ENCODE data around the gene SPDYE3. TPM values are rescaled to one million over a fixed set of nuclear protein-coding genes. Genes with fewer than 3 reads are reported as not detected.

The SPDYE3 gene
- total and polyA plus RNA-seq, 2 of the 4 experiments (the other 2 are of a cell fraction): not detected

DNA sequence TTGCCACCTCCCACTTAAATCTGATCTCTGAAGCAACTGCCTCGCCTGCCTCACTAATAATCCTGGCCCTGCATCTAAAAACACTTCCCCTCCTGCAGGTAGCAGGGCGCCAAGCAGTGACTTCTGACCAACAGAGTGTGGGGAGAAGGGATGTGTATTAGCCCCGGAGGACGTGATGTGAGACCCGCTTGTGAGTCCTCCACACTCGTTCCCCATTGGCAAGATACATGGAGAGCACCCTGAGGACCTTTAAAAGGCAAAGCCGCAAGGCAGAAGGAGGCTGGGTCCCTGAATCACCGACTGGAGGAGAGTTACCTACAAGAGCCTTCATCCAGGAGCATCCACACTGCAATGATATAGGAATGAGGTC lies 59.7 kb downstream of the SPDYE3 start:
- Histone ChIP-seq H3K36me3 (ENCODE audit: control insufficient read depth, insufficient read depth, low read length) (peaks cover 6% of the 10 kb centered on the region), H4K5ac (ENCODE audit: low read depth, low read length) (no peak overlapping the region), H4K8ac (ENCODE audit: low read depth in 2 of 2, low read length in 2 of 2) (no peak overlapping the region), H3K4ac (ENCODE audit: low read depth, low read length) (no peak overlapping the region), H3K4me3 (ENCODE audit: insufficient read depth, low read depth, low read length) (no peak overlapping the region), H3K4me1 (ENCODE audit: control insufficient read depth, insufficient read depth, low read length) (peaks cover 3% of the 10 kb centered on the region), H2BK120ac (ENCODE audit: low read depth, low read length) (no peak overlapping the region), H3K56ac (ENCODE audit: extremely low read depth, insufficient read depth, low read length) (no peak overlapping the region), H3K23ac (ENCODE audit: low read depth, low read length) (no peak overlapping the region), H2AFZ (replicated peaks; ENCODE audit: low read length, poor library complexity) (no peak overlapping the region), H2BK20ac (ENCODE audit: low read depth, low read length) (no peak overlapping the region), H3K18ac (ENCODE audit: low read depth, low read length) (no peak overlapping the region), H2AK5ac (ENCODE audit: low read depth, low read length) (no peak overlapping the region), H4K20me1 (ENCODE audit: insufficient read depth, low read length) (no peaks in the 10 kb centered on the region), H3K79me1 (ENCODE audit: low read depth in 1 of 2, low read length in 2 of 2) (no peaks in the 10 kb centered on the region), H4K91ac (ENCODE audit: insufficient read depth, low read depth, low read length) (no peak overlapping the region), H2BK15ac (ENCODE audit: low read depth, low read length) (no peak overlapping the region), H3K9me3 (ENCODE audit: control insufficient read depth, insufficient read depth, low read length) (no peaks in the 10 kb centered on the region), H3K4me2 (ENCODE audit: low read depth, low read length) (no peak overlapping the region), H3K27me3 (ENCODE audit: control insufficient read depth, insufficient read depth, low read length) (no peaks in the 10 kb centered on the region), H3K9me1 (ENCODE audit: insufficient read depth, low read length) (0 out of 2 replicates have a peak, but pooled peaks cover 6% of the 10 kb centered on the region), H2BK5ac (ENCODE audit: low read depth, low read length, poor library complexity, severe bottlenecking) (no peak overlapping the region), H3K27ac (ENCODE audit: insufficient read depth, low read length) (no peak overlapping the region), H3K14ac (replicated peaks; ENCODE audit: low read depth, low read length) (no peak overlapping the region), H3K9ac (ENCODE audit: low read depth, low read length) (no peak overlapping the region), H2AK9ac (replicated peaks; ENCODE audit: low read depth, low read length, poor library complexity) (no peak overlapping the region)
- intact Hi-C loops (cut with micrococcal nuclease) (no loop called here), dilution Hi-C loops (cut with HindIII; ENCODE audit: low sequenced_read_pairs, unreplicated experiment) (no loop called here), in situ Hi-C loops (cut with MboI; ENCODE audit: low sequenced_read_pairs) (no loop called here)
- TF ChIP-seq RAD21 (IDR thresholded peaks at IDR 0.05; ENCODE audit: low read length): no peak
- no peak for TF ChIP-seq CEBPB (IDR thresholded peaks at IDR 0.05; ENCODE audit: low read depth, low read length)
- TF ChIP-seq, protein P1, sequence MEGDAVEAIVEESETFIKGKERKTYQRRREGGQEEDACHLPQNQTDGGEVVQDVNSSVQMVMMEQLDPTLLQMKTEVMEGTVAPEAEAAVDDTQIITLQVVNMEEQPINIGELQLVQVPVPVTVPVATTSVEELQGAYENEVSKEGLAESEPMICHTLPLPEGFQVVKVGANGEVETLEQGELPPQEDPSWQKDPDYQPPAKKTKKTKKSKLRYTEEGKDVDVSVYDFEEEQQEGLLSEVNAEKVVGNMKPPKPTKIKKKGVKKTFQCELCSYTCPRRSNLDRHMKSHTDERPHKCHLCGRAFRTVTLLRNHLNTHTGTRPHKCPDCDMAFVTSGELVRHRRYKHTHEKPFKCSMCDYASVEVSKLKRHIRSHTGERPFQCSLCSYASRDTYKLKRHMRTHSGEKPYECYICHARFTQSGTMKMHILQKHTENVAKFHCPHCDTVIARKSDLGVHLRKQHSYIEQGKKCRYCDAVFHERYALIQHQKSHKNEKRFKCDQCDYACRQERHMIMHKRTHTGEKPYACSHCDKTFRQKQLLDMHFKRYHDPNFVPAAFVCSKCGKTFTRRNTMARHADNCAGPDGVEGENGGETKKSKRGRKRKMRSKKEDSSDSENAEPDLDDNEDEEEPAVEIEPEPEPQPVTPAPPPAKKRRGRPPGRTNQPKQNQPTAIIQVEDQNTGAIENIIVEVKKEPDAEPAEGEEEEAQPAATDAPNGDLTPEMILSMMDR (conservative IDR thresholded peaks at IDR 0.05; ENCODE audit: low read depth, low read length): no peak
- TF ChIP-seq BHLHE40 (IDR thresholded peaks at IDR 0.05; ENCODE audit: low read depth, low read length): no peak
- TF ChIP-seq SMC3 (IDR thresholded peaks at IDR 0.05; ENCODE audit: low read depth, low read length): no peak
- no peak for TF ChIP-seq NFE2L2 (IDR thresholded peaks at IDR 0.05; ENCODE audit: low read depth, low read length)
- TF ChIP-seq MAZ (IDR thresholded peaks at IDR 0.05; ENCODE audit: borderline replicate concordance, low read depth, low read length): no peak
- no peak for TF ChIP-seq MAFK (IDR thresholded peaks at IDR 0.05; ENCODE audit: low read depth, low read length)
- TF ChIP-seq, protein P2, sequence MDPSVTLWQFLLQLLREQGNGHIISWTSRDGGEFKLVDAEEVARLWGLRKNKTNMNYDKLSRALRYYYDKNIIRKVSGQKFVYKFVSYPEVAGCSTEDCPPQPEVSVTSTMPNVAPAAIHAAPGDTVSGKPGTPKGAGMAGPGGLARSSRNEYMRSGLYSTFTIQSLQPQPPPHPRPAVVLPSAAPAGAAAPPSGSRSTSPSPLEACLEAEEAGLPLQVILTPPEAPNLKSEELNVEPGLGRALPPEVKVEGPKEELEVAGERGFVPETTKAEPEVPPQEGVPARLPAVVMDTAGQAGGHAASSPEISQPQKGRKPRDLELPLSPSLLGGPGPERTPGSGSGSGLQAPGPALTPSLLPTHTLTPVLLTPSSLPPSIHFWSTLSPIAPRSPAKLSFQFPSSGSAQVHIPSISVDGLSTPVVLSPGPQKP (IDR thresholded peaks at IDR 0.05; ENCODE audit: borderline replicate concordance, low read depth, low read length): no peak
- TF ChIP-seq, protein P3, sequence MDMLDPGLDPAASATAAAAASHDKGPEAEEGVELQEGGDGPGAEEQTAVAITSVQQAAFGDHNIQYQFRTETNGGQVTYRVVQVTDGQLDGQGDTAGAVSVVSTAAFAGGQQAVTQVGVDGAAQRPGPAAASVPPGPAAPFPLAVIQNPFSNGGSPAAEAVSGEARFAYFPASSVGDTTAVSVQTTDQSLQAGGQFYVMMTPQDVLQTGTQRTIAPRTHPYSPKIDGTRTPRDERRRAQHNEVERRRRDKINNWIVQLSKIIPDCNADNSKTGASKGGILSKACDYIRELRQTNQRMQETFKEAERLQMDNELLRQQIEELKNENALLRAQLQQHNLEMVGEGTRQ (IDR thresholded peaks at IDR 0.05; ENCODE audit: low read depth, low read length): no peak
- no peak for TF ChIP-seq RFX5 (IDR thresholded peaks at IDR 0.05; ENCODE audit: low read depth, low read length)
- TF ChIP-seq CHD1 (IDR thresholded peaks at IDR 0.05; ENCODE audit: low read depth, low read length): no peak
- no peak for TF ChIP-seq FOS (IDR thresholded peaks at IDR 0.05; ENCODE audit: low read depth, low read length)
- TF ChIP-seq RCOR1 (IDR thresholded peaks at IDR 0.05; ENCODE audit: insufficient replicate concordance, low read length): no peak
- TF ChIP-seq POLR2A (IDR thresholded peaks at IDR 0.05; ENCODE audit: low read depth, low read length): no peak
- TF ChIP-seq MXI1 (IDR thresholded peaks at IDR 0.05; ENCODE audit: borderline replicate concordance, low read depth, low read length): no peak
- ChIA-PET POLR2A (ENCODE audit: unreplicated experiment) (no interaction called here), CTCF (no interaction called here)
- no TSS peak for BruUV-seq (replicated peaks)
- DNase-seq (no peak), ATAC-seq (ENCODE audit: low read depth) (no peak)
- no CpG with 5 or more reads among the region's 8 CpGs for WGBS, 2 experiments (ENCODE audit: extremely low coverage in 2 of 2, insufficient read length in 1 of 2)
